Measurements from ENCODE around the gene SVEP1. TPM values are rescaled to one million over a fixed set of nuclear protein-coding genes. Genes with fewer than 3 reads are reported as not detected.

SVEP1 gene
- total RNA-seq, 1 donor from 2014 or later = 0.35 TPM

- TF ChIP-seq, protein P1, sequence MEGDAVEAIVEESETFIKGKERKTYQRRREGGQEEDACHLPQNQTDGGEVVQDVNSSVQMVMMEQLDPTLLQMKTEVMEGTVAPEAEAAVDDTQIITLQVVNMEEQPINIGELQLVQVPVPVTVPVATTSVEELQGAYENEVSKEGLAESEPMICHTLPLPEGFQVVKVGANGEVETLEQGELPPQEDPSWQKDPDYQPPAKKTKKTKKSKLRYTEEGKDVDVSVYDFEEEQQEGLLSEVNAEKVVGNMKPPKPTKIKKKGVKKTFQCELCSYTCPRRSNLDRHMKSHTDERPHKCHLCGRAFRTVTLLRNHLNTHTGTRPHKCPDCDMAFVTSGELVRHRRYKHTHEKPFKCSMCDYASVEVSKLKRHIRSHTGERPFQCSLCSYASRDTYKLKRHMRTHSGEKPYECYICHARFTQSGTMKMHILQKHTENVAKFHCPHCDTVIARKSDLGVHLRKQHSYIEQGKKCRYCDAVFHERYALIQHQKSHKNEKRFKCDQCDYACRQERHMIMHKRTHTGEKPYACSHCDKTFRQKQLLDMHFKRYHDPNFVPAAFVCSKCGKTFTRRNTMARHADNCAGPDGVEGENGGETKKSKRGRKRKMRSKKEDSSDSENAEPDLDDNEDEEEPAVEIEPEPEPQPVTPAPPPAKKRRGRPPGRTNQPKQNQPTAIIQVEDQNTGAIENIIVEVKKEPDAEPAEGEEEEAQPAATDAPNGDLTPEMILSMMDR (conservative IDR thresholded peaks at IDR 0.05; ENCODE audit: low read depth, low read length) = no peak
- DNase-seq (ENCODE audit: low read depth) = no peak
- H3K4me3 ChIP-seq (ENCODE audit: low read depth, low read length) = no peak overlapping the region
Observed at GRCh38 chr9:110566156-110566555, 13.4 kb downstream of the SVEP1 start.

DNA sequence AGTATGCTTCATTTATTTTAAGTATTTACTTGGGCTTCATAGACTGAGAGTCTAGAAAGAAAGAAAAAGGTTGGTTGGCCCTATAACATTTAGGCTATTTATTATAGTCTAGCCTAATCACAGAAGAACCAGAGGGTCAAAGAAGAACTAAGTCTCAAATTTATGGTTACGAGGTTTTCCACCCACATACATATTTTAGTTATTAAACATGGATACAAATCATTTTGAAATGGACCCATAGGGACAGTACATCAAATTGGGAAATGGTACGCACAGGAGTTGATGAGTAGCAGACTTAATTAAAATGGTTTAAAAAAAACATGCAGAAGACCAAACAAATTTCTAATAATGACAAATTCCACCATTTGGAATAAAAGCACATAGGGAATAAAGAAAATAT, 17.7 kb downstream of the SVEP1 start:
- TF ChIP-seq, protein P1 (conservative IDR thresholded peaks at IDR 0.05; ENCODE audit: low read depth, low read length) = no peak
- DNase-seq (ENCODE audit: low read depth) = no peak
- H3K4me3 ChIP-seq (ENCODE audit: low read depth, low read length) = no peak overlapping the region

DNA sequence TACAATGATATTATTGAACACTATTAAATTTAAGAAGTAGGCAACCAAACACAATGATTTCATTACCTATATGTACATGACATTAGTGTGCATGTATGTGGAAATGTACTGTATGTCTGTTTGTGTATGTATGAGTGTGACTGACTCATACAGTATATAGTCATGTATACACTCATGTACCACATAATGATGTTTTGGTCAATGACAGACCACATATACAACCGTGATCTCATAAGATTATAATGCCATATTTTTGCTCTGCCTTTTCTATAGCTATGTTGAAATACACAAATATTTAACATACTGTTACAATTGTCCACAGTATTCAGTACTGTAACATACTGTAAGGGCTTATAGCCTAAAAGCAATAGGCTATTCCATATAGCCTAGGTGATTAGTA, 19.7 kb downstream of the SVEP1 start:
- DNase-seq (ENCODE audit: low read depth) = no peak
- no peak overlapping the region for H3K4me3 ChIP-seq (ENCODE audit: low read depth, low read length)
- TF ChIP-seq, protein P1 (conservative IDR thresholded peaks at IDR 0.05; ENCODE audit: low read depth, low read length) = no peak

- TF ChIP-seq, protein P1 (conservative IDR thresholded peaks at IDR 0.05; ENCODE audit: low read depth, low read length) = no peak
- DNase-seq (ENCODE audit: low read depth) = peak; percentile 33
- H3K4me3 ChIP-seq (ENCODE audit: low read depth, low read length) = no peak overlapping the region
Observed at GRCh38 chr9:110555551-110556331, 23.8 kb downstream of the SVEP1 start.

- DNase-seq (ENCODE audit: low read depth) = no peak
- TF ChIP-seq, protein P1 (conservative IDR thresholded peaks at IDR 0.05; ENCODE audit: low read depth, low read length) = no peak
- no peak overlapping the region for H3K4me3 ChIP-seq (ENCODE audit: low read depth, low read length)
Observed at GRCh38 chr9:110546411-110546871, 33.1 kb downstream of the SVEP1 start.

DNA sequence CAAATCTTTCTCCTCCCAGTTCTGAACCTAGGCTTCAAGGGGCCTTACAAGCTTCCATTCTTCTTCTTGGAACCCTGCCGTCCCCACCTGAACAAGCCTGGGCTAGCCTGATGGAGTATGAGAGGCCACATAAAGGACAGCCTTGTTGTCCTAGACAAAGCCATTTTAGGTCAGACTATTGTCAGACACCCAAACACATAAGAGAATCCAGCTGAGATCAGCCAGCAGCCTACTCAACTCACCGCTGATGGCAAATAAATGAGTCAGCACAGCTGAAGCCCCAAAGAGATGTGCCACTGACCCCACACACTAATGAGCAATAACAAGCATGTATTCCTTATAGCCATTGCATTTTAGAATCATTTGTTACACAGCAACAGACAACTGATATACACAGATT, 33.8 kb downstream of the SVEP1 start:
- DNase-seq (ENCODE audit: low read depth) = no peak
- H3K4me3 ChIP-seq (ENCODE audit: low read depth, low read length) = no peak overlapping the region
- TF ChIP-seq, protein P1 (conservative IDR thresholded peaks at IDR 0.05; ENCODE audit: low read depth, low read length) = no peak

DNA sequence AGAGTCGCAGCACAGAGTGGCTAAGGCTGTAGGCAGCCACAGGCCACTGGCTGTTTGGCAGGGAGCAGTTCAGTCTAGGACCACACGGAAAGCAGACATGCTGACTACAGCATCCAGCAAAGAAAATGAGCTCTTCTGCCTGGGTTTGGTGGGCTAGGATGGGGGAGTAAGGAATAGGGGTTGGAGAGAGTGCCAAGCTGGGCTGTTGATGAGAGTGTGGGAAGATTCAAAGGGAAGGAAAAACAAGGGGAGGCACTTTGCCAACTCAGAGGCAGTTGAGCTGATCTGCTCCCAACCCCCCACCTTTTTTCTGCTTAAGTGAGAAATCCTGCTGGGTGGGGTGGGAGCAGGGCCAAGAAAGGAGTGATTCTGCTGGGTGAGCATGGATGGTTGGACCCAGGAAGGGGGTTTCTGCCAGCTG, 35.9 kb downstream of the SVEP1 start:
- TF ChIP-seq, protein P1 (conservative IDR thresholded peaks at IDR 0.05; ENCODE audit: low read depth, low read length) = no peak
- no peak overlapping the region for H3K4me3 ChIP-seq (ENCODE audit: low read depth, low read length)
- DNase-seq (ENCODE audit: low read depth) = no peak

Measured in epithelial cell of proximal tubule (primary cell).